ENCODE results near the gene BABAM2.

GRCh38 chr2:27856956-27857355 lies 33.6 kb upstream of the BABAM2 start:
- TF ChIP-seq CTCF (IDR thresholded peaks at IDR 0.05) (no peak), POLR2A (IDR thresholded peaks at IDR 0.05) (no peak)

Data from Peyer's patch (tissue), 4 donors.